ENCODE measurements around the gene AK8. TPM values are rescaled to one million over a fixed set of nuclear protein-coding genes. Genes with fewer than 3 reads are reported as not detected.
"Not testable (repeated sequence)": the region's sequence is repeated elsewhere in the genome, so short reads cannot be mapped to it uniquely, and the experiment has no call there.

AK8 gene
- total RNA-seq, 6 experiments from 2014 or later: 0.12 TPM; not detected in 4

DNA sequence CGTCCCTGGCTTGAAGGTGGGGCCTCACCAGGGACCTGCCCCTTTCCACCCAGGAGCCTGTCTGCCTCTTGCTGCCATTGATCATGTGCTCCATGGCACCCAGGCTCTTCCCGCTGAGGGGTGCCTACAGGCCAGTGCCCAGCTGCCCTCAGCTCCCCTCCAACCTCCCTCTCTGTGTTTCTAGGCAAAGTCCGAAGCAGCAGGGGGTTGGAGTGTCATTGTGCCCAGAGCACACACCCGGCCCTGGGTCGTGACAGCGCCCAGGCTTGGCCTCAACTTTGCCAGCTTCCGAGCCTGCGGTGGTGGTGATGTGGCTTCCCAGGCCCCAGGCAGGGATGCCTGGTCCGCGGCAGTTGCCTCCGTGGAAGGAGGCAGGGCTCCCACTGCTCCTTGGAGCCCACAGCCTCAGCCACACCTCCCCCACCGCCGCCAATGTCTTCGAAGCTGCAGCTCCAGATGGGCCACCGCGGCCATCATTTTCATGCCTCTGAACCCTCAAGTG lies 155.5 kb downstream of the AK8 start:
- DNase-seq (no peak), ATAC-seq (no peak)

DNA sequence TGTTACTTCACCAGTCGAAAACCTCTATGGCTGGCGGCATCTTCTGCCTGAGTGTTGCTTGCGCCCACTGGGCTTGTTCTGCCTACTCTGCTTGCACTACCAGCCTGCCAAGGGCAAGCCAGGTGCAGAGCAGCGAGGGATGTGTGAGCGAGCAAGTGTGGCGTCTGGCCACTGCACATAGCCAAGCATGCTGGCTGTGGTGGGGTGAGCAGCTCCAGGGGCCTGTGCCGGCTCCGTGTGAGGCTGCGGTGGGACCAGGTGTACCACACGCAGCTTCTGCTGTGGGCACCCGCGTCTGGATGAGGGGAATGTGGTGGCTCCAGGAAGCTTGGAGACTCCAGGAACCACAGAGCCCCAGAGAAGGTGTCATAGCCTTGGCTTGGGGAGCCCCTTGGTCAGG lies 156.4 kb downstream of the AK8 start:
- DNase-seq: no peak

More for the DNA sequence above, 155.5 kb downstream of the AK8 start:
- H3K27me3 ChIP-seq: no peaks in the 10 kb centered on the region
- H3K27ac ChIP-seq: no peak overlapping the region
- H3K9me3 ChIP-seq: no peaks in the 10 kb centered on the region
- no CpG with 5 or more reads among the region's 16 CpGs for WGBS (ENCODE audit: insufficient coverage, low coverage, low lambda C conversion rate, missing lambda C conversion rate)
- no peak overlapping the region for H3K4me3 ChIP-seq
- TF ChIP-seq, protein P1, sequence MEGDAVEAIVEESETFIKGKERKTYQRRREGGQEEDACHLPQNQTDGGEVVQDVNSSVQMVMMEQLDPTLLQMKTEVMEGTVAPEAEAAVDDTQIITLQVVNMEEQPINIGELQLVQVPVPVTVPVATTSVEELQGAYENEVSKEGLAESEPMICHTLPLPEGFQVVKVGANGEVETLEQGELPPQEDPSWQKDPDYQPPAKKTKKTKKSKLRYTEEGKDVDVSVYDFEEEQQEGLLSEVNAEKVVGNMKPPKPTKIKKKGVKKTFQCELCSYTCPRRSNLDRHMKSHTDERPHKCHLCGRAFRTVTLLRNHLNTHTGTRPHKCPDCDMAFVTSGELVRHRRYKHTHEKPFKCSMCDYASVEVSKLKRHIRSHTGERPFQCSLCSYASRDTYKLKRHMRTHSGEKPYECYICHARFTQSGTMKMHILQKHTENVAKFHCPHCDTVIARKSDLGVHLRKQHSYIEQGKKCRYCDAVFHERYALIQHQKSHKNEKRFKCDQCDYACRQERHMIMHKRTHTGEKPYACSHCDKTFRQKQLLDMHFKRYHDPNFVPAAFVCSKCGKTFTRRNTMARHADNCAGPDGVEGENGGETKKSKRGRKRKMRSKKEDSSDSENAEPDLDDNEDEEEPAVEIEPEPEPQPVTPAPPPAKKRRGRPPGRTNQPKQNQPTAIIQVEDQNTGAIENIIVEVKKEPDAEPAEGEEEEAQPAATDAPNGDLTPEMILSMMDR (IDR thresholded peaks at IDR 0.05): no peak
- no peak for TF ChIP-seq POLR2A (IDR thresholded peaks at IDR 0.05)
- intact Hi-C loops (cut with DNase I): no loop called here
- H3K36me3 ChIP-seq: no peaks in the 10 kb centered on the region
- no peaks in the 10 kb centered on the region for H3K4me1 ChIP-seq

DNA sequence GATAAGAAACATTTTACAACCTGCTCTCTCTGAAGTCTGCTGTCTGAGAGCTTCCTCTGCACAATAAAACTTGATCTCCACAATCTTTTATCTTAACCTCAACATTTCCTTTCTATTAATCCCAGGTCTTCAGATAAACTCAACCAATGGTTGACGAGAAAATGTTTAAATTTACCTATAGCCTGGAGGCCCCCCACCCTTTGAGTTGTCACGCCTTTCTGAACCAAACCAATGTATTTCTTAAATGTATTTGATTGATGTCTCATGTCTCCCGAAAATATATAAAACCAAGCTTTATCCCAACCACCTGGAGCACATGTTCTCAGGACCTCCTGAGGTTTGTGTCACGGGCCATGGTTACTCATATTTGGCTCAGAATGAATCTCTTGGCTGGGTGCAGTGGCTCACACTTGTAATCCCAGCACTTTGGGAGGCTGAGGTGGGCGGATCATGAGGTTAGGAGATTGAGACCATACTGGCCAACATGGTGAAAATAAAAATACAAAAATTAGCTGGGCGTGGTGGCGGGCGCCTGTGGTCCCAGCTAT lies 159.6 kb downstream of the AK8 start:
- ATAC-seq; H3K27me3 ChIP-seq; H3K4me1 ChIP-seq; intact Hi-C loops (cut with DNase I); H3K9me3 ChIP-seq; H3K27ac ChIP-seq; H3K4me3 ChIP-seq; DNase-seq; H3K36me3 ChIP-seq: not testable (repeated sequence)
- 52% methylated on average over 8 of the region's 8 CpGs for WGBS (ENCODE audit: insufficient coverage, low coverage, low lambda C conversion rate, missing lambda C conversion rate)

More for the DNA sequence above, 156.4 kb downstream of the AK8 start:
- Histone ChIP-seq H3K4me1 (no peaks in the 10 kb centered on the region), H3K27ac (no peak overlapping the region), H3K36me3 (no peaks in the 10 kb centered on the region), H3K27me3 (no peaks in the 10 kb centered on the region), H3K4me3 (no peak overlapping the region), H3K9me3 (no peaks in the 10 kb centered on the region)
- TF ChIP-seq, protein P1 (IDR thresholded peaks at IDR 0.05): no peak
- TF ChIP-seq POLR2A (IDR thresholded peaks at IDR 0.05): no peak
- ATAC-seq: no peak
- intact Hi-C loops (cut with DNase I): no loop called here
- WGBS (ENCODE audit: insufficient coverage, low coverage, low lambda C conversion rate, missing lambda C conversion rate): 74% methylated on average over 3 of the region's 12 CpGs

DNA sequence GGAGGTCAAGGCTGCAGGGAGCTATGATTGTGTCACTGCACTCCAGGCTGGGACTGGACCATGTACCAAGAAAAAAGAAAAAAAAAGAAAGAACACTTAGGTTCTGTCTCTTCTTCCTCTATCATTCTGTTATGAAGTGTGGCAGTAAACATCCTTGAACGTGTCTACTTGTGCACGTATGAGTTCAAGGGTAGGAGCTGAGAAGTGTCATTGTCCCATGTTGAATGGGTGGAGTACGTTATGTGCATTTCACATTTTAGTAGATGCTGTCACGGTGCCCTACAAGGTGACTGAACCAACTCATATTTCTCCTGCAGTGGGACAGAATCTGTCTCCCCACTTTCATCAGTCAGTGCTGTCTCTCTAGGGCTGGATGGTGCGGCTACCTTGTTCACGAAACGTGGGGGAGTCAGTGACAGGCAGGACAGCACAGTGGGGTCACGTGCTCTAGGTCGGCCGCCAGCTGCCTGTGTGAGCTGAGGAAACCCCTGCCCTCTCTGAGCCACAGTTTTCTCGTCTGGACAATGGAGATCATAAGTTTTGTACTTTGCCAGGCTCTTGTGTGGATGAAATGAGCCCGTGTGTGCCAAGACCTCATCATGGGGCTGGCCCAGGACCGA lies 160.6 kb downstream of the AK8 start:
- Histone ChIP-seq H3K27ac (no peak overlapping the region), H3K9me3 (no peaks in the 10 kb centered on the region), H3K4me3 (no peak overlapping the region), H3K27me3 (no peaks in the 10 kb centered on the region), H3K36me3 (no peaks in the 10 kb centered on the region), H3K4me1 (no peaks in the 10 kb centered on the region)
- no peak for ATAC-seq
- WGBS (ENCODE audit: insufficient coverage, low coverage, low lambda C conversion rate, missing lambda C conversion rate): 61% methylated on average over 6 of the region's 13 CpGs
- intact Hi-C loops (cut with DNase I): no loop called here
- TF ChIP-seq, protein P1 (IDR thresholded peaks at IDR 0.05): no peak
- TF ChIP-seq POLR2A (IDR thresholded peaks at IDR 0.05): no peak
- no peak for DNase-seq

DNA sequence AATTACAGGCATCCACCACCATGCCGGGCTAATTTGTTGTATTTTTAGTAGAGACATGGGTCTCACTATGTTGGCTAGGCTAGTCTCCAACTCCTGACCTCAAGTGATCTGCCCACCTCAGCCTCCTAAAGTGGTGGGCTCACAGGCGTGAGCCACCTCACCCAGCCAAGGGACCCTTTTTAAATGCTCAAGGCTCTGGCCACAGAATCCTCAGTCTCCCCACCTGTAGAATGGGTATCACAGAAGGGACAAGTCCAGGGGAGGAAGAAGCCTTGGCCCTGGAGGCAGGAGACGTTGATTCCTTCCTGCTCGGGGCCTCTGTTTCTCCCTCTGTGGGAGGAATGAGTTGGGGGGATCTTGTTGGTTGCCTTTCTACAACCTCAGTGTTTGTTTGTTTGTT lies 162.1 kb downstream of the AK8 start:
- H3K27me3 ChIP-seq: no peaks in the 10 kb centered on the region
- no peaks in the 10 kb centered on the region for H3K36me3 ChIP-seq
- no peaks in the 10 kb centered on the region for H3K4me1 ChIP-seq
- 62% methylated on average over 3 of the region's 4 CpGs for WGBS (ENCODE audit: insufficient coverage, low coverage, low lambda C conversion rate, missing lambda C conversion rate)
- no peak overlapping the region for H3K27ac ChIP-seq
- intact Hi-C loops (cut with DNase I): no loop called here
- TF ChIP-seq POLR2A (IDR thresholded peaks at IDR 0.05): no peak
- H3K4me3 ChIP-seq: no peak overlapping the region
- H3K9me3 ChIP-seq: no peaks in the 10 kb centered on the region
- no peak for ATAC-seq
- no peak for DNase-seq

Data from right lobe of liver (tissue), 6 donors.